Spinal cord (tissue), 10 donors: Measurements from ENCODE around the gene FAM168A. TPM values are rescaled to one million over a fixed set of nuclear protein-coding genes. Genes with fewer than 3 reads are reported as not detected.

ENCODE experiments used
- DNase-seq, 6 donors: peaks; one replicate each; pipeline versions ENCODE4 v3.0.0 to v3.0.0-alpha.2; 2013 to 2015; ENCODE audit warnings: low spot score in 6 of 6, low read depth in 4 of 6
- H3K27ac ChIP-seq: one replicate; pipeline ENCODE4 v1.5.1; 2013; ENCODE audit warnings: low read depth, low read length, control low read depth
- H3K27me3 ChIP-seq: one replicate; pipeline ENCODE4 v1.6.1; 2013; ENCODE audit warnings: low read length; ENCODE audit not compliant: control insufficient read depth, insufficient read depth
- H3K36me3 ChIP-seq: one replicate; pipeline ENCODE4 v1.6.1; 2013; ENCODE audit warnings: low read length; ENCODE audit not compliant: control insufficient read depth, insufficient read depth
- H3K4me1 ChIP-seq: one replicate; pipeline ENCODE4 v1.6.1; 2013; ENCODE audit warnings: low read length; ENCODE audit not compliant: control insufficient read depth, insufficient read depth
- H3K4me3 ChIP-seq: one replicate; pipeline ENCODE4 v1.5.1; 2013; ENCODE audit warnings: low read depth, low read length, control low read depth
- H3K9me3 ChIP-seq: one replicate; pipeline ENCODE4 v1.6.1; 2013; ENCODE audit warnings: low read length; ENCODE audit not compliant: control insufficient read depth, insufficient read depth
- WGBS: methylation state at CpG from one replicate; pipeline ENCODE4 v1.1.5; 2013; ENCODE audit warnings: missing lambda C conversion rate; ENCODE audit not compliant: insufficient coverage; 5-methylcytosine and 5-hydroxymethylcytosine counted together
- polyA plus RNA-seq, 2 donors: library from polyadenylated mRNA; unstranded; fragments of 120-200 nt; gene quantifications; one replicate each; pipeline ENCODE4 v1.2.1, GENCODE V29; 2013; ENCODE audit not compliant: insufficient read length in 2 of 2
- total RNA-seq, 2 donors: library from RNA; depleted of rRNA in 1 of 2; stranded (reverse); fragments of 120-200 nt in 1 of 2; fragments of >200 nt in 1 of 2; gene quantifications; one replicate each; pipeline versions ENCODE4 v1.2.3 to v1.2.4, GENCODE V29; 2013 to 2014
- donor health status: healthy.

Gene FAM168A
- total and polyA plus RNA-seq, 4 donors, result 57.5 to 154 (median 103) TPM

- Histone ChIP-seq H3K27me3 (no peaks in the 10 kb centered on the region), H3K36me3 (no peaks in the 10 kb centered on the region), H3K4me1 (no peaks in the 10 kb centered on the region), H3K4me3 (no peak overlapping the region), H3K9me3 (no peaks in the 10 kb centered on the region), H3K27ac (no peak overlapping the region)
- no peak for DNase-seq
Measured at GRCh38 chr11:73566422-73566821, 31.5 kb downstream of the FAM168A start.

GRCh38 chr11:73565804-73566203 lies 32.1 kb downstream of the FAM168A start:
- H3K9me3 ChIP-seq, result no peaks in the 10 kb centered on the region
- H3K27me3 ChIP-seq, result no peaks in the 10 kb centered on the region
- H3K4me1 ChIP-seq, result no peaks in the 10 kb centered on the region
- H3K36me3 ChIP-seq, result no peaks in the 10 kb centered on the region
- no peak overlapping the region for H3K4me3 ChIP-seq
- no peak overlapping the region for H3K27ac ChIP-seq
- peak in 2 of 6 donors; percentile 38 to 89 for DNase-seq
- WGBS, result no CpG with 5 or more reads among the region's 1 CpG

GRCh38 chr11:73564903-73565302 lies 33.0 kb downstream of the FAM168A start:
- H3K27me3 ChIP-seq, result no peaks in the 10 kb centered on the region
- H3K27ac ChIP-seq, result no peak overlapping the region

DNA sequence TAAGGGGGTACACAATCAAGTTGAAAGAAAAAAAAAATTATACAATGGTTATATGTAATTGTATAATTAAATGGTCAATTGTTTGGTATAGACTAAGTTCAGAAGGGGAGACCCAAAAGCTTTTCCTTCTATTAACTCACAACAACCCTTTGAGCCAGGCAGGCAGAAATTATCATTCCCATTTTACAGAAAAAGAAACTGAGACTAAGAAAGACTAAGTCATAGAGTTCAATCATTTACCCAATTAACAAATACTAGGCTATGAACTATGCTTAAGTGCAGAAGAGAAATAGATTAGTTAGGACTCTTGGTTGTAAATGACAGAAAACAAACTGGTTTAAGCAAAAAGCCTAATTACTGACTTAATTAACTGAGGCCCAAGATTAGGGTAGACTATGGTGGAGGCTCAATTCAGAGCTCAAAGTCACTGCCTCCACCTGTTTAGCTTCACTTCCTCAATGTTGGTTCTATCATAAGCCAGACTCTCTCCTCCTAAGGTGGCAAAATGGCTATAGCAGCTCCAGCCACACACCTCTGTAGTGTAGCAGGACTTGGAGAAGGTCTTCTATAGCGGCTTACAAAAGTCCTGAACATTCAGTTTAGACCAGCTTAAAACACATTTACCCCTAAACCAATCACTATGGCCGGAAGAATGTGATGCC lies 34.2 kb downstream of the FAM168A start:
- Histone ChIP-seq H3K9me3 (no peaks in the 10 kb centered on the region), H3K27me3 (no peaks in the 10 kb centered on the region), H3K4me3 (no peak overlapping the region), H3K27ac (no peak overlapping the region), H3K36me3 (peaks cover 3% of the 10 kb centered on the region), H3K4me1 (no peaks in the 10 kb centered on the region)
- 80% methylated on average over 1 of the region's 2 CpGs for WGBS
- no peak for DNase-seq

More at GRCh38 chr11:73564903-73565302, 33.0 kb downstream of the FAM168A start:
- Histone ChIP-seq H3K4me1 (no peaks in the 10 kb centered on the region), H3K4me3 (no peak overlapping the region), H3K36me3 (no peaks in the 10 kb centered on the region), H3K9me3 (no peaks in the 10 kb centered on the region)
- no CpG with 5 or more reads among the region's 2 CpGs for WGBS
- DNase-seq, result no peak

DNA sequence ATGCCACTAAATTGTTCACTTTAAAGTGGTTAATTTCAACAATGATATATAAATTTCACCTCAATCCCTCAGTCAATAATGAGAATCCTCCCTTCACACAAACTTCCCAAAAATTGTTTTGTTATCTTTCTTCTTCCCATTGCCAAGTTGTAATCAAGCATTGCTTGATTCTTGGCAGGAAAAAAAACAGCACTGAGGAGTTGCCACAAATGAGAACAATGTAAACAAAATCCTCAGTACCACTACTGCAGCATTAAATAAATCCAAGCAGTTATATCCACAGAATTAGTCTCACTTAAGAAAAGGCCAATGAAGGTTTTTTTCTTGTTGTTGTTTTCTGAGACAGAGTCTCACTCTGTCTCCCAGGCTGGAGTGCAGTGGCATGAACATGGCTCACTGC lies 38.2 kb downstream of the FAM168A start:
- Histone ChIP-seq H3K36me3 (peaks cover 3% of the 10 kb centered on the region), H3K27me3 (no peaks in the 10 kb centered on the region), H3K4me3 (no peak overlapping the region), H3K9me3 (no peaks in the 10 kb centered on the region), H3K4me1 (no peaks in the 10 kb centered on the region), H3K27ac (no peak overlapping the region)
- DNase-seq, result no peak

DNA sequence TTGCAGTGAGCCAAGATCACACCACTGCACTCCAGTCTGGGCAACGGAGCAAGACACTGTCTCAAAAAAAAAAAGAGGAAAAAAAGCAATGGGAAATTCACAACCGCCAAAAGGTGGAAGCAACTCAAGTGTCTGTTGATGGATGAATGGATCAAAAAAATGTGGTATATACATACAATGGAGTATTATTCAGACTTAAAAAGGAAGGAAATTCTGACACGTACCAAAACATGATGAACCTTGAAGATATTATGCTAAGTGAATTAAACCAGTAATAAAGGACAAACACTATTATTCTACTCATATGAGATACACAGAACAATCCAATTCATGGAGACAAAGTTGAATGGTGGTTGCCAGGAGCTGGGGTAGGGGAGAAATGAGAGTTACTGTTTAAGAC lies 40.9 kb downstream of the FAM168A start:
- WGBS, result no CpG with 5 or more reads among the region's 3 CpGs
- H3K27ac ChIP-seq, result no peak overlapping the region
- peaks cover 7% of the 10 kb centered on the region for H3K4me1 ChIP-seq
- peaks cover 3% of the 10 kb centered on the region for H3K36me3 ChIP-seq
- no peaks in the 10 kb centered on the region for H3K9me3 ChIP-seq
- DNase-seq, result no peak
- H3K4me3 ChIP-seq, result no peak overlapping the region
- H3K27me3 ChIP-seq, result no peaks in the 10 kb centered on the region

DNA sequence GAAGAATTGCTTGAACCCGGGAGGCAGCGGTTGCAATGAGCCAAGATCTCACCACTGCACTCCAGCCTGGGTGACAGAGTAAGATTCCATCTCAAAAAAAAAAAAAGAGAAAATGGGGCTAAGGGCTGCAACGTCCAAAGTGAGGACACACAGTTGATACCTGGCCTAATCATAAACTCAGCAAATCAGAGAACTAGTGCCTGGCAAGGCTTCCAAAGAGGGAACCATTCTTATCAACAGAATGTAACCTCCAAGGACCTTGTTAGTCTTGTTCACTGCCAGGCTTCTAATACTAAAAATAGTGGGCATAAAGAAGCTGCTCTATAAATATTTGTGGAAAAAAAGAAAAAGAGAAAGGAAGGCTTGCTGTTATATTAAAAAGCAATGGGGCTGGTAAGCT lies 42.3 kb downstream of the FAM168A start:
- no peak overlapping the region for H3K27ac ChIP-seq
- no peak overlapping the region for H3K4me3 ChIP-seq
- WGBS, result 94% methylated on average over 3 of the region's 3 CpGs
- H3K36me3 ChIP-seq, result peaks cover 3% of the 10 kb centered on the region
- H3K4me1 ChIP-seq, result peaks cover 7% of the 10 kb centered on the region
- DNase-seq, result no peak
- H3K27me3 ChIP-seq, result no peaks in the 10 kb centered on the region
- no peaks in the 10 kb centered on the region for H3K9me3 ChIP-seq

DNA sequence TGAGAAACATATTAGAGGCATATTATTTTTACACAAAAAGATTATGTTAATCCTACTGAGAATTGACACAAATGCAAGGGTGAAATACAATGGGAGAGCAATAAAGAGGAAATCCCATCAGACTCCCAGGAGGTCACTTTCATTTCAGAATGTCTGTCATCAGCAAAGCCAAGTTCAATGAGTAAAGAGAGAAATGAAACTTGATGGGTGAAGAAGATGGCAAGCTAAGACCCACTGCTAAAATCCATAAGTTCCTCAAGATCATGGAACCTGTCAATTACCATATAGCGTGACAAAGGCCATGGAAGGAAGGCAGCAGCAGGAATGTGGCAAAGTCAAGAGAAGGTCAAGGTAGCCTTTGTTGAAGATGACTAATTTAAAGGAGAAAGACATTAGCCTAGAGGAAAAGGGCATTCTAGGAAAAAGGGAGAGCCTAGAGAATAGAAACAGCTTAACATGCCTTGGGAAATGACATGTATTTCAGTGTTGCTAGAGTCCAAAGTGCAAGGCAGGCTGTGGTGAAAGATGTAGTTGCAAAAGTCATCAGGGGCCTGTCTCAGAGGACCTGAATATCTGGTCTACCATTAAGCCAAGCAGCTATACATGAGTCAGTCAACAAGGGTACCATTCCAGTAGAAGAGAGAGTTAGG lies 43.1 kb downstream of the FAM168A start:
- Histone ChIP-seq H3K9me3 (no peaks in the 10 kb centered on the region), H3K27me3 (no peaks in the 10 kb centered on the region), H3K4me1 (peaks cover 7% of the 10 kb centered on the region), H3K4me3 (no peak overlapping the region), H3K27ac (no peak overlapping the region), H3K36me3 (peaks cover 3% of the 10 kb centered on the region)
- no CpG with 5 or more reads among the region's 1 CpG for WGBS
- no peak for DNase-seq

- Histone ChIP-seq H3K4me3 (no peak overlapping the region), H3K27me3 (no peaks in the 10 kb centered on the region), H3K27ac (no peak overlapping the region), H3K9me3 (no peaks in the 10 kb centered on the region), H3K4me1 (peaks cover 7% of the 10 kb centered on the region), H3K36me3 (no peaks in the 10 kb centered on the region)
- no CpG with 5 or more reads among the region's 2 CpGs for WGBS
- no peak for DNase-seq
Measured at GRCh38 chr11:73553266-73553665, 44.6 kb downstream of the FAM168A start.

DNA sequence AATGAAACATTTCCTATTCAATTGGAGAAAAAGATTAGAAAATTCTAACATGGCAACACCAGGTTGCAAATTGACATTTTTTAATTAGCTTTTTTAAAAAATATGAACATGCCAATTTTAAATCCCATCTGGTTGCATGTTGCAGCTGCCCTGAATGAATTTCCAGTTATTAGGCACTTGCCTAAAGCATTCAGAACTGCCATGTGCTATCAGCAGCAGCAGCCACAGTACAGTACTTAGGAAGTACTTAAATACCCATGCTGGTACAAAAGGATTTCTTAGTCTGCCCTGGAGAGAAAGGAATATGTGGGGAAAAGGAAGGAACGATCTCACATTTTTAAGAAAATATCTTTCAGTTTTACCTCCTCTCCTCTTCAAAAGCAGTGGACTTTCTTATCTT lies 46.2 kb downstream of the FAM168A start:
- Histone ChIP-seq H3K27ac (no peak overlapping the region), H3K9me3 (no peaks in the 10 kb centered on the region), H3K27me3 (no peaks in the 10 kb centered on the region), H3K36me3 (no peaks in the 10 kb centered on the region), H3K4me1 (peaks cover 7% of the 10 kb centered on the region), H3K4me3 (no peak overlapping the region)
- no CpG with 5 or more reads among the region's 1 CpG for WGBS
- DNase-seq, result peak in 2 of 6 donors; percentile 36 to 88
